WTC11 (cell line): ENCODE results near the gene TMEM181.

ENCODE experiments used
- CTCF ChIP-seq: fragments of 200-600 bp; IDR thresholded peaks from 2 replicates; pipeline ENCODE4 v1.8.0; 2022; ENCODE audit warnings: antibody characterized with exemption
- FOXK1 ChIP-seq: sonication (generic); formaldehyde crosslinking; IDR thresholded peaks from 2 replicates; pipeline ENCODE4 v1.8.0; 2022; ENCODE audit warnings: mild to moderate bottlenecking, moderate library complexity, missing genetic modification reagents
- TEAD1 ChIP-seq: sonication (generic); formaldehyde crosslinking; IDR thresholded peaks from 2 replicates; pipeline ENCODE4 v1.8.0; 2022; ENCODE audit warnings: mild to moderate bottlenecking, missing genetic modification reagents
- TEAD4 ChIP-seq: sonication (generic); formaldehyde crosslinking; IDR thresholded peaks from 2 replicates; pipeline ENCODE4 v1.8.0; 2022; ENCODE audit warnings: mild to moderate bottlenecking, missing genetic modification reagents

GRCh38 chr6:158604048-158604406 lies 44.1 kb downstream of the TMEM181 start:
- TF ChIP-seq TEAD1 (no peak), CTCF (no peak), FOXK1 (CRISPR knock-in tag) (no peak), TEAD4 (CRISPR knock-in tag) (no peak)
